OCI-LY3 (cell line): Measurements from ENCODE around the gene PBOV1.

Source experiments
- H2AFZ ChIP-seq: fragments of 200-600, 300-600 bp; shearing (Covaris generic); 2 replicates; pipeline ENCODE4 v1.6.0; 2014; ENCODE audit warnings: antibody characterized with exemption, low read depth, low read length
- H3K27ac ChIP-seq: fragments of 200-600, 300-600 bp; sonication (generic); 2 replicates; pipeline ENCODE4 v1.5.1; 2014; ENCODE audit warnings: mild to moderate bottlenecking, low read length, moderate library complexity, mixed read lengths
- H3K27me3 ChIP-seq: fragments of 200-600, 300-600 bp; sonication (generic); 2 replicates; pipeline ENCODE4 v1.6.1; 2014; ENCODE audit warnings: low read depth, low read length, mixed read lengths
- H3K36me3 ChIP-seq: fragments of 200-600, 300-600 bp; sonication (generic); replicated peaks from 2 replicates; pipeline ENCODE3; 2014; ENCODE audit warnings: low read depth, low read length, mixed read lengths
- H3K4me1 ChIP-seq: fragments of 300-600, 200-600 bp; sonication (generic); 2 replicates; pipeline ENCODE4 v1.6.1; 2014; ENCODE audit warnings: low read length, mixed read lengths
- H3K4me2 ChIP-seq: fragments of 200-600, 300-600 bp; sonication (generic); 2 replicates; pipeline ENCODE4 v1.6.1; 2014; ENCODE audit warnings: low read length, mixed read lengths
- H3K4me3 ChIP-seq: fragments of 300-600, 200-600 bp; sonication (generic); 2 replicates; pipeline ENCODE4 v1.5.1; 2014; ENCODE audit warnings: antibody characterized with exemption, mild to moderate bottlenecking, low read length, moderate library complexity
- H3K79me2 ChIP-seq: fragments of 300-600, 200-600 bp; shearing (Covaris generic); 2 replicates; pipeline ENCODE4 v1.6.1; 2014; ENCODE audit warnings: mild to moderate bottlenecking, low read length, mixed read lengths
- H3K9ac ChIP-seq: fragments of 300-600, 200-600 bp; shearing (Covaris generic); 2 replicates; pipeline ENCODE4 v1.6.0; 2014; ENCODE audit warnings: mild to moderate bottlenecking, low read length, moderate library complexity
- H3K9me3 ChIP-seq: fragments of 200-600, 300-600 bp; shearing (Covaris generic); 2 replicates; pipeline ENCODE4 v1.6.1; 2014; ENCODE audit warnings: low read length, mixed read lengths; ENCODE audit not compliant: insufficient read depth
- H4K20me1 ChIP-seq: fragments of 200-600, 300-600 bp; sonication (generic); 2 replicates; pipeline ENCODE4 v1.6.1; 2016; ENCODE audit warnings: low read length, mixed read lengths; ENCODE audit not compliant: insufficient read depth
- EZH2phosphoT487 ChIP-seq: fragments of 200-600 bp; shearing (Covaris generic); IDR thresholded peaks from 2 replicates; pipeline ENCODE4 v1.6.1; 2018; ENCODE audit warnings: antibody characterized with exemption, mixed run types, low read depth
- TF ChIP-seq, protein P1 (sequence below): fragments of 200-600, 300-600 bp; sonication (generic); IDR thresholded peaks from 2 replicates; pipeline ENCODE4 v1.5.1; 2014; ENCODE audit warnings: antibody characterized with exemption, low read length, low read depth

The PBOV1 gene

DNA sequence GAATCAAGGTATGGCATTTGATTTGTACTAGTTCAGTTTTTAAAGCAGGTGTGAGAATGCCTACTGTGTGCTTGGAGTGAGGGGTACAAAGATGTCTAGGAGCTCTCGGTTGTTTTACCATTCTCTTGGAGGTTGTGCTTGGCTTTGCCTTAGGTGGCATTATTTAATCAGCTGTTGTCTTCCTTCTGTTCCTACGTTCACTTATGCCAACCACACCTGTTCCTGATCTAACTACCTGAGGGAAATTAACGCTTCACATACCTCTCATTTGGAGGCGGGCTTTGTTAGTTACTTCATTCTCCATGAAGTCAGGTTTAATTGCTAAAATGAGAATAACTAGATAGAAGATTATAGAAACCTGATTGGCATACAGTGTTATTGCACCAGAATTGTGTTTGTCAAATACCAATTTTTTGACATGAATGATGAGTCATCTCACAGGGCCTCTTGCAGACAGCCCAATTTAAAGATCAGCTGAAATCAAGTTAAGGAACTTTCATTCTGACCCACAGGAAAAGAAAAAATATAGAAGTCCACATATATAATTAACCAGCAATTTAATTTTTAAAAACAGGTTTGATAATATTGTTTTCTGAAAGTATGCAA, 24.8 kb upstream of the PBOV1 start:
- H2AFZ ChIP-seq = no peak overlapping the region
- peaks cover 16% of the 10 kb centered on the region for H3K27me3 ChIP-seq
- no peak overlapping the region for H3K27ac ChIP-seq
- no peaks in the 10 kb centered on the region for H4K20me1 ChIP-seq
- no peak overlapping the region for H3K9ac ChIP-seq
- H3K9me3 ChIP-seq = no peaks in the 10 kb centered on the region
- H3K4me2 ChIP-seq = no peak overlapping the region
- TF ChIP-seq, protein P1, sequence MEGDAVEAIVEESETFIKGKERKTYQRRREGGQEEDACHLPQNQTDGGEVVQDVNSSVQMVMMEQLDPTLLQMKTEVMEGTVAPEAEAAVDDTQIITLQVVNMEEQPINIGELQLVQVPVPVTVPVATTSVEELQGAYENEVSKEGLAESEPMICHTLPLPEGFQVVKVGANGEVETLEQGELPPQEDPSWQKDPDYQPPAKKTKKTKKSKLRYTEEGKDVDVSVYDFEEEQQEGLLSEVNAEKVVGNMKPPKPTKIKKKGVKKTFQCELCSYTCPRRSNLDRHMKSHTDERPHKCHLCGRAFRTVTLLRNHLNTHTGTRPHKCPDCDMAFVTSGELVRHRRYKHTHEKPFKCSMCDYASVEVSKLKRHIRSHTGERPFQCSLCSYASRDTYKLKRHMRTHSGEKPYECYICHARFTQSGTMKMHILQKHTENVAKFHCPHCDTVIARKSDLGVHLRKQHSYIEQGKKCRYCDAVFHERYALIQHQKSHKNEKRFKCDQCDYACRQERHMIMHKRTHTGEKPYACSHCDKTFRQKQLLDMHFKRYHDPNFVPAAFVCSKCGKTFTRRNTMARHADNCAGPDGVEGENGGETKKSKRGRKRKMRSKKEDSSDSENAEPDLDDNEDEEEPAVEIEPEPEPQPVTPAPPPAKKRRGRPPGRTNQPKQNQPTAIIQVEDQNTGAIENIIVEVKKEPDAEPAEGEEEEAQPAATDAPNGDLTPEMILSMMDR = no peak
- TF ChIP-seq EZH2phosphoT487 = no peak
- H3K4me3 ChIP-seq = no peak overlapping the region
- H3K4me1 ChIP-seq = no peaks in the 10 kb centered on the region
- H3K36me3 ChIP-seq = no peaks in the 10 kb centered on the region
- no peaks in the 10 kb centered on the region for H3K79me2 ChIP-seq

GRCh38 chr6:138241934-138242333, 23.6 kb upstream of the PBOV1 start:
- no peaks in the 10 kb centered on the region for H3K4me1 ChIP-seq
- no peaks in the 10 kb centered on the region for H4K20me1 ChIP-seq
- peaks cover 16% of the 10 kb centered on the region for H3K27me3 ChIP-seq
- no peak overlapping the region for H3K27ac ChIP-seq
- no peak overlapping the region for H2AFZ ChIP-seq
- H3K36me3 ChIP-seq = no peaks in the 10 kb centered on the region
- H3K9me3 ChIP-seq = no peaks in the 10 kb centered on the region
- H3K4me2 ChIP-seq = no peak overlapping the region
- H3K9ac ChIP-seq = no peak overlapping the region
- TF ChIP-seq, protein P1 = no peak
- no peak for TF ChIP-seq EZH2phosphoT487
- H3K79me2 ChIP-seq = no peaks in the 10 kb centered on the region
- H3K4me3 ChIP-seq = no peak overlapping the region

DNA sequence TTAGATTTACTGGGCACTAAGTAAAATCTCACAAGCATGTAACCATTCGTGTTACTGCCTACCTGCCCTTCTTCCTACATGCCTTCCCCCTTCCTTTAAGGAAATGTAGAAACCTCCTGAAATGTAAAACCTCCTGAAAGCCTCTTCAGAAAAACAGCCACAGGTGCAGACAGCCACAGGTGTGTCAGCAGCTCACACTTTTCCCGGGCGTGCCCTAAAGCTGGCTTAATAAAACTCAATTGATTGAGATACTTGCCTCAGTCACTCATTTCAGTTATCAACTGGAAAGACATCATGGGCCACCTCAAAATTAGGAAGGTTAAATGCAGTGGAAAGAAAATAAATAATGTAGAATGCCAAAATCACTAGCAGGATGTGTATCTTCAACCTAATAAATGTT, 23.1 kb upstream of the PBOV1 start:
- Histone ChIP-seq H3K4me1 (no peaks in the 10 kb centered on the region), H3K36me3 (no peaks in the 10 kb centered on the region), H3K4me3 (no peak overlapping the region), H3K9ac (no peak overlapping the region), H4K20me1 (no peaks in the 10 kb centered on the region), H3K27ac (no peak overlapping the region), H3K27me3 (peaks cover 17% of the 10 kb centered on the region), H3K79me2 (no peaks in the 10 kb centered on the region), H3K4me2 (no peak overlapping the region), H2AFZ (no peak overlapping the region), H3K9me3 (no peaks in the 10 kb centered on the region)
- TF ChIP-seq EZH2phosphoT487 = no peak
- TF ChIP-seq, protein P1 = no peak

DNA sequence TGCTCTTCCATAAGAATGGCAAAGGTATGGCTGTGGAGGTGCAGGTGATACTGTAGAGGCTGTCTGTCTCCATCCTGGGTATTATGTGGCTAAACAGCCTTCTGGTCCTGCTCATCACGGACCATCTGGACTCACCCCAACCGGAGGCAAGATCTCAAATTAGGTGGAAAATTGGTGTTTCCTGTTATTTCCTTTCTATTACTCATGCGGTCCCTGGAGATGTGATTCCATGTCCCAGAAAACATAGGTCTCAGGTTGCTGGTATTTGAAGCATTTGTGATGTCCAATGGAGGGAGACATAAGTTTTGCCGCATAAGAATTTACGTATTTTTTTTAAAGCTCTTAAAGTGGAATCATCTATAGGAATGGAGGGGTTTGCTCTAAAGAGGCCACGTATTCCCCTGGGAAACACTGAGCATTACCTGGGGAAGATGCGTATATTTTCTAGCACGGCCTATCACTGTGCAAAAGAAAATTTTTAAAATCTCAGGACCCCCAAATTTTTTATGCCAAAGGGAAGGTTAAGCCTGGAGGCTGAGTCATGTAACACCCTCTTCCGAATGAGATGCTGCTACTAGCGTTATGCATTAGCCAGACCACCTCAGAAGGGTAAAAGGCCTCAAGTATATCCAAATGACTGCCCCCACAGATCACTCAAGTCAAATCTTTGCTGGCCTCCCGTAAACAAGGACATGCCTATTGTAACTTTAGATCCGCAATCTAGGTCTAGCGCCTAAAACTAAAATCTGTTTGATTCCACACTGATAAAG, 22.4 kb upstream of the PBOV1 start:
- H3K4me3 ChIP-seq = no peak overlapping the region
- no peak overlapping the region for H2AFZ ChIP-seq
- H3K4me1 ChIP-seq = no peaks in the 10 kb centered on the region
- no peaks in the 10 kb centered on the region for H3K36me3 ChIP-seq
- no peaks in the 10 kb centered on the region for H3K79me2 ChIP-seq
- H3K27ac ChIP-seq = no peak overlapping the region
- TF ChIP-seq EZH2phosphoT487 = no peak
- TF ChIP-seq, protein P1 = no peak
- no peaks in the 10 kb centered on the region for H4K20me1 ChIP-seq
- H3K9ac ChIP-seq = no peak overlapping the region
- H3K4me2 ChIP-seq = no peak overlapping the region
- H3K9me3 ChIP-seq = no peaks in the 10 kb centered on the region
- H3K27me3 ChIP-seq = peaks cover 16% of the 10 kb centered on the region; the same call in 1 of the 2 replicates
